ENCODE results near the gene FIS1. TPM values are rescaled to one million over a fixed set of nuclear protein-coding genes. Genes with fewer than 3 reads are reported as not detected.
A peak's percentile ranks its signal among the peaks of the same experiment; 100 is the strongest.

Gene FIS1
- total RNA-seq, 1 donor from 2014 or later: 131 TPM

DNA sequence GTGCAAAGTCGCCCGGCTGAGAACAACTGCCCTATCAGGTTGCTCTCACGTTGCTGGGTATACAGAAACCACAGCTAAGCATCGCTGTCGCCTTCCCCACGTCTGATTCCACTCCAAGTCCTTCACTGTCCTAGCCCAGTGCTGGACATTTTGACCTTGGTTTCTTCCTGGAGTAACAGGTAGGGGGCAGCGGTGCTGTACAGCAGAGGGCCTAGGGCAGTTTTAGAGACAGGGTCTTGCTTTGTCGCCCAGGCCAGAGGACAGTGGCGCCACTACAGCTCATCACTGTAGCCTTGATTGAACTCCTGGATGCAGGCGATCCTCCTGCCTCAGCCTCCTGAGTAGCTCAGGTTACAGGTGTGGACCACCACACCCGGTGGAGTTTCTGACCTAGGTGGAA, 9.8 kb downstream of the FIS1 start:
- ATAC-seq (no peak), DNase-seq (ENCODE audit: low spot score) (no peak)

DNA sequence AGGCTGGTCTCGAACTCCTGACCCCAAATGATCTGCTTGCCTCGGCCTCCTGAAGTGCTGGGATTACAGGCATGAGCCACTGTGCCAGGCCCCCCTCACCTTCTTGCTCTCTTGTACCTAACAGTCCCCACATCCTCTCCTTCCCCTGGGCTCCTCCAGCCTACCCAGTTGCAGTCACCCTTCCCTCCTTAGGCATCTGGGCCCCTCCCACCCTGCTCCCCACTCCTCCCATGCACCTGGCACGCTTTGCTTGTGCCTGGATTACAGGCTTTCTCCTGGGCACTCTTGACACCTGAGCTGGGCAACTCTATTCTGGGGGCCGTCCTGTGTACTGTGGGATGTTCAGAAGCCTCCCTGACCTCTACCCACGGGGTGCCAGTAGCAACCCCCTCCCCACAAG, 10.2 kb downstream of the FIS1 start:
- DNase-seq (ENCODE audit: low spot score) (no peak), ATAC-seq (no peak)

DNA sequence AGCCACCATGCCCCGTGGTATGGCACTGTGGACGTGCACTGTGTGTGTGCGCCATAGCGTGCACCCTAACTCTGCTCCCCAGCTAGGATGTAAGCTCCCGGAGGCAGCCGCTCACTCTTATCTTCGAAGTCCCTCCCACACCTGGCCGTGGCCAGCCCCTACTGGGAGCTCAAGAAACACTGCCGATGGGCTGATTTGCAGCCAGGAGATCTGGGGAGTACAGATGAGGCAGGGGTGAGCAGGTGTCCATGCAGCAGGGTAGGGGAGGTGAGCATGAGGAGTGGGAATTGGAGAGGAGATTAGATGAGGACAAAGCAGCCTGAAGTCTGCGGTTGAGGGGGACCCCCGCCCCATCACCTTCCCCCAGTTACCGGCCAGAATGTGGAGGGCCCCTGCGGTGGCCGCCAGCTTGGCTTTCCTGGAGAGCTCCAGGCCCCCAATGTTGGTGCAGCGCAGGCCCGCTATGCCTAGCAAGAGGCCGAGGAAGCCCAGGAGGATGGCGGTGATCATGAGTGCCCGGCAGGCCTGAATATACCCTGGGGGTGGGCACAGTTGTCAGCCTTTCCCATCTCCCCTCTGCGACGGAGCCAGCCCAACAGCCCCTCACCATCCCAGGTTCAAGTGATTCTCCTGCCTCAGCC, 10.9 kb downstream of the FIS1 start:
- no peak for DNase-seq (ENCODE audit: low spot score)
- ATAC-seq: no peak

DNA sequence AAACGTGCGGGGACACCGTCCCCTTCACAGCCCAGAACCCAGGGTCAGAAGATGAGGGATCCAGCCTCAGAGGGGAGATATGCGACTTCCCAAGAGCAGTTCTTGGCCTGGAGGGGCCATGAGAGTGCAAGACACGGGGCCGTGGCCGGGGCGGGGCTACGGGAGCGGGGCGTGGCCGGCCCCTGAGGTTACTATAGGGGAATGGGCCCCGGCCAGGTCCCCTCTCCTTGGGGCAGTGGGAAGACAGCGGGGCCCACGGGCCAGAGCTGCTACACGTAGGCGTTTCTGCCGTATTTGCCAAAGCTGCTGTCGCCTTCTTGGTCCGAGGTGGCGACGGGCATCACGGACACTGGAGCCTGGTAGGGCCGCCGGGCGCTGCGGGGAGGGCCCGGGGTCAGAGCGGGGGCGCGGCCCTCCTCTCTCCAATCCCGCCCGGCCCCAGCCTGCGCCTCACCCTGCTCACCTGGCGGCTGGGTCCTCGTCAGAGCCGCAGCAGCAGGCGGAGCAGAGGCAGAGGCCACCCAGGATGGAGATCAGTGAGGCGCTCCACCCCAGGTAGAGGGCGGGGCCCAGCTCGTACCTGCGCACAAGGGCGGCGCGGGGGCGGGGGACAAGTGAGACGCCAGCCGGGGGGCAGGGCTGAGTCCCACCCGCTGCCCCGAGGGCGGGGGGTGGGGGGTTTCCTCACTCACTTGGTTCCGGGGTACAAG, 12.6 kb downstream of the FIS1 start:
- DNase-seq (ENCODE audit: low spot score) (peak; percentile 69), ATAC-seq (peak; percentile 71)

DNA sequence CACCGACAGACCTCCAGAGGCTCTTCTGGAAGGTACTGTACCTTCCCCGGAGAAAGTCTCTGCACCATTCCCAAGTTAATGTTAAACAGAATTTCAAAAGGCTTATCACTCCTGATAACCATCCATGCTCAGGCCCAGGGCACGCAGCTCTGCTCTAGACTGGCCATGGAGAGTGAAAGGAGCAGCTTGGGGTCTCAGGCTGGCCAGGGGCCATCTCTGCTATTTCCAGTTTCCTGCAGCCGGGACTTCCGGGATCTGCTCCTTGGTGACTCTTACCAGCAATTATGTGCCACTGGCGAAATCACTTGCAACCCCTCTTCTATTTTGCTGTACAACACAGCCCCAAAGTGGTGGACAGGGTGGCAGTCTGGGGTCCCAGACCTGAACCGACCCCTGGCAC, 13.2 kb downstream of the FIS1 start:
- peak; percentile 72 for ATAC-seq
- peak; percentile 68 for DNase-seq (ENCODE audit: low spot score)

DNA sequence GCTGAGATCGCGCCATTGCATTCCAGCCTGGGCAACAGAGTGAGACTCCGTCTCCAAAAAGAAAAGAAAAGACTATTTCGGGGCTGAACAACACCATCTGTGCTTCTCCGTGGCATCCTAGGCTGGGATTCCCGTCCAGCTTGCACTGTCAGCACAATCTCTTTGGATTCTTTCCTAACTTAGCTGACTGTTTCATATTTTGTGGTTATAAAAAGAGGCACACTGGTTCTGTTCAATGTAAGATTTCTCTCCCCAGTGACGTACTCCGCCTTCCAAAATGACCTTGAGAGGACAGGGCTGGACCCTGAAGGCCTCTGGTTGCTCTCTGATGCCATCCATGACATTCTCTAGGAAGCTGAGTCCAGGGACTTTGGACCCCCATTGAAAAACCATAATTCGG, 18.2 kb downstream of the FIS1 start:
- ATAC-seq: no peak
- DNase-seq (ENCODE audit: low spot score): no peak

DNA sequence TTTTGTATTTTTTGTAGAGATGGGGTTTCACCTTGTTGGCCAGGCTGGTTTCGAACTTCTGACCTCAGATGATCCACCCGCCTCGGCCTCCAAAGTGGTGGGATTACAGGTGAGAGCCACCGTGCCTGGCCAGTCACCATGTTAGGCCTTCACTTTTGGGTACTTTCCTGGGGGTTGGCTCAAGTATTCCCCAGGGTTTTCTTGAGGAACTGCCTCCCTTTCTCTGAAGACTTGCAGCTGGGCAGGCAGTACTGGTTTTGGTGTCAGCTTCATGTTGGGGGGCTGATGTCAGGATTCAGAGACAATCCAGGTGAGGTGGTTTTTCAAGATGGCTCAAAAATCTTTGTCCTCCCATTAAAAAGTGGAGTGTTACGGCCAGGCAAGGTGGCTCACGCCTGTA, 19.2 kb downstream of the FIS1 start:
- ATAC-seq: no peak
- no peak for DNase-seq (ENCODE audit: low spot score)

DNA sequence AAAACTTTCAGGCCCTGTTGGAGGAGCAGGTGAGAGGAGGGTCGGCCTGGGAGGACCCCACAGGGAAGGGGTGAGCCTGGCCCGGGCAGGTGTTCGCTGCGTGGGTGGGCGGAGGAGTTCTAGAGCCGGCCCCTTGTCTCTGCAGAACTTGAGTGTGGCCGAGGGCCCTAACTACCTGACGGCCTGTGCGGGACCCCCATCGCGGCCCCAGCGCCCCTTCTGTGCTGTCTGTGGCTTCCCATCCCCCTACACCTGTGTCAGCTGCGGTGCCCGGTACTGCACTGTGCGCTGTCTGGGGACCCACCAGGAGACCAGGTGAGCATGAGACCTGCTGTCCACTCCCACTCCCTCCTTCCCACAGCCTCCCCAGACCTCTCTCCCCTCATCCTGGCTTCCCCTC, 21.4 kb downstream of the FIS1 start:
- DNase-seq (ENCODE audit: low spot score): no peak
- ATAC-seq: no peak

DNA sequence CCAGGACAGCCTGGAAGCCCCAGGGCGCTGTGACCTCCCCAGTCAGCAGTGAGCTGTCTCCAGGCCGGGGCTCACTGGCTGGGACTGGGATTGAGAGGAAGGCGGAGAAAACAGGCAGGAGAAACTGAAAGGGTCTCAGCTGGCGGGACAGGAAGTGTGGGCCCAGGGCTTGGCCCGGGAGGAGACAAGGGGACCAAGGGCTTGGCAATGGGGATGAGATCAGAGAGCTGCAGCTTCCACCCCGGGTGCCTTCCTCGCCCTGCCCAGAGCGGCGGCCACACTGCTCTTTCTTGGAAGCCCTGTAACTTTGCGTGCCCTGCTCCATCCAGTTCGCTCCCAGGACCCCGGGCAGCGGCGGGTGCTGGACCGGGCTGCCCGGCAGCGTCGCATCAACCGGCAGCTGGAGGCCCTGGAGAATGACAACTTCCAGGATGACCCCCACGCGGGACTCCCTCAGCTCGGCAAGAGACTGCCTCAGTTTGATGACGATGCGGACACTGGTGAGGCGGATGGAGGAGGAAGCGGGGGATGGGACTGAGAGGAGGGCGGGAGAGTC, 22.5 kb downstream of the FIS1 start:
- no peak for DNase-seq (ENCODE audit: low spot score)
- no peak for ATAC-seq

DNA sequence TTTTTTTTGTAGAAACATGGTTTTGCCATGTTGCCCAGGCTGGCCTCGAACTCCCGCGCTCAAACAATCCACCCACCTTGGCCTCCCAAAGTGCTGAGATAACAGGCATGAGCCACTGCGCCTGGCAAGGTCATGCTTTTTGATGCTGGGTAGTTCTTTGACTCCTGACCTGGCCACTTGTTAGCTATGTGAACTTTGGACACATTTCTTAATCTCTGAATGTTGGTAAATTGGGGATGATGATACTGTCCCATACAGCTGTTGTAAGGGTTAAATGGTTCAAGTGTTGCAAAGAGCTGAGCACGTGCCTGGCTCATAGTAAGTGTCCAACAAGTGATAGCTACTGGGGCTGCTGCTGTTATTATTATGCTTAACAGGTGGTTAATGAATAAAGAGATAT, 24.6 kb downstream of the FIS1 start:
- ATAC-seq (peak; percentile 38), DNase-seq (ENCODE audit: low spot score) (peak; percentile 86)

DNA sequence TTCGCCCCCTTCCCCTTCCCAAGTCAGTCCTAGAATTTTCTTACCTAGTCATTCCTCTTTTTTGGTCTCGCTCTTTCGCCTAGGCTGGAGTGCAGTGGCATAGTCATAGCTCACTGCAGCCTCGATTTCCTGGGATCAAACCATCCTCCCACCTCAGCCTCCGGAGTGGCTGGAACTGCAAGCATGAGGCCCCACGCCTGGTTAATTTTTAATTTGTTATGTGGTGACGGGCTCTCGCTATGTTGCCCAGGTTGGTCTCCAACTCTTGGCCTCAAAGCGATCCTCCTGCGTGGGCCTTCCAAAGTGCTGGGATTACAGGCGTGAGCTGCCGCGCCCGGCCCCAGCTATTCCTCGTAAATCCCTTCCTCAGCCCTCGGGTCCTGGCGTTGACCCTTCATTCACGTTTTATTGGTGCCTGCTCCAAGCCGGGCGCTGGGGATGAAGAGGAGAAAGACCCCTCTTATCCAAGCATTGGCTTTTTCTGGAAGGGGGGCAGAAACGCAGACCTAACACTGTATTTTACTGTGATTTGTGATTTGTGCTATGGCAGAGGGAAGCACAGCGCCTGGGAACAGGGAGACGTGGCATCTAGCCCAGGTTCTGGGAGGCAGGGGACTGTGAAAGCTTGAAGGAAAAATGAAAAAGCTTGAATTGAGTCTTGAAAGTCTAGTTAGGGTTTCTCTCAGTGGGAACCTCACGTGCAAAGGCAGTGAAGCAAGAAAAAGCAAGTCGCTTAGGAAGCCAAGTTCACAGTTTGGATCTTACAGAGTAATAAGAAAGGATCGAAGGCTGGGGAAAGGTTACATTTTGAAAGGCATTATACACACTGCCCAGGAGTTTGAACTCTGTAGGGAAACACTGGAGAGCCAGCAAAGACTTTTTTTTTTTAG, 26.4 kb downstream of the FIS1 start:
- ATAC-seq: peak; percentile 42
- DNase-seq (ENCODE audit: low spot score): no peak

DNA sequence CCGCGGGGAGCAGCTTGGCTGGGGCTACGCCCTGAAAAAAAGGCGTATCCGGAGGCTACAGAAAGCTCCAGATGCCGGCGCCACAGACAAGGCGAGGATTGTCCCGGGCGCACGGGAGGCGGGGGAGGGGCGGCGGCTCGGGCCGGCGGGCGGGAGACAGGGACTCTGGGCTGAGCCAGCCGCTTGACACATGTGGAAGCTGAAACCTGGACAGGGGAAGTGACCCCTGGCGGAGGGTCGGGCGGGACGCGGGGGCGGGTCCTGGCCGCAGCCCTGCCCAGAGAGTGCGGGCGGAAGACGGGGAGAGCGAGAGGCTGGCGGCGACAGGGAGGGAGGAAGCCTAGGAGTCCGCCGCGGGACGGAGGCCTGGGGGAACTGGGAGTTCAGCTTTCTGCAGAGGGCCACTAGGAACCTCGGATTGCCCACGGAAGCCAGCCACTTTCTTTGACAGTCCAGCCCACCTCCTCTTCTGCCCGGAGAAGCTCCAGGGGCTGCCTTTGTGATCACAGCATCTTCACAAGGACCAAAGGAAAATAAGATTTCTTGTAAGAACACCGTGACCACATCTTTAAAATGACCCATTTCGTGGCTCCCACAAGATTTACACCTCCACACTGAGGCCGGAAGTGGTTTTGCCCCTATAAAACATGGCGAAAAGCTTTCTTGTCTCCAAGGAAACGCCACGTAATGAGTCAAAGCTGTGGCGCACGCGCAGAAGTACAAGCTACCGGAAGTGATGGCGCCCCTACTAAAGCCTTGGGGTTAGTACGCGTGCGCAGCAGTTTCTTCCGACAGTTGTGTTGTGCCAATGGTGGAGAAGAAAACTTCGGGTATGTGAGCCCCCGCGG, 27.3 kb downstream of the FIS1 start, which contains the start of the genes PLOD3 and ZNHIT1:
TSS of gene PLOD3 (minus strand) at position 194 of the 848 bp plus-strand sequence. CDS start 307 bp downstream, outside the sequence.
TSS of gene ZNHIT1 (plus strand) at position 778 of the 848 bp plus-strand sequence. CDS start at position 809, 31 bp downstream.
- ATAC-seq: peak; percentile 85
- peak; percentile 97 for DNase-seq (ENCODE audit: low spot score)

DNA sequence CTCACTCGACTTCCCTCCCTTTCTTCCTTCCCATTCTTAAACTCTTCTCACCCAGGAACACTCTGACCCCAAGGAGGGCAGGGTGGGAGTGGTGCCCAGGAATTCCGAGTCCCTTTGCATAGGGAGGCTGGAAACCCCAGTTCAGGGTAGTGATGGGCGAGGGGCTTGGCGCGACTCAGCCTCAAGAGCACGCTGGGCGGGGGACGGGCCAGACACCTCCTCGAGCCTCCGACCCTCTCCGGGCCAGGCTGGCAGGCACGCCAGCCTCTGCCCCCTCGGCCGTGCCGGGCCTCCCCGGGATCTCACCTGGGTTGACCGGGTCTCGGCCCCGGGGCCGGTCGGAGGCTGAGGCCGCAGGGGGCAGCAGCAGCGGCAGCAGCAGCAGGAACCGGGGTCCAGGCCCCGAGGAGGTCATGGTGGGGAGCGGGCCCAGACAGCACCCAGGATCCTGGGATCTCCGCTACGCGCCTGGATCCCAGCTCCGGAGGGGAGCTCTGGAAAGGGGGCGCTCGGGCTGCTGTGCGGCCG, 28.0 kb downstream of the FIS1 start:
- DNase-seq (ENCODE audit: low spot score): no peak

DNA sequence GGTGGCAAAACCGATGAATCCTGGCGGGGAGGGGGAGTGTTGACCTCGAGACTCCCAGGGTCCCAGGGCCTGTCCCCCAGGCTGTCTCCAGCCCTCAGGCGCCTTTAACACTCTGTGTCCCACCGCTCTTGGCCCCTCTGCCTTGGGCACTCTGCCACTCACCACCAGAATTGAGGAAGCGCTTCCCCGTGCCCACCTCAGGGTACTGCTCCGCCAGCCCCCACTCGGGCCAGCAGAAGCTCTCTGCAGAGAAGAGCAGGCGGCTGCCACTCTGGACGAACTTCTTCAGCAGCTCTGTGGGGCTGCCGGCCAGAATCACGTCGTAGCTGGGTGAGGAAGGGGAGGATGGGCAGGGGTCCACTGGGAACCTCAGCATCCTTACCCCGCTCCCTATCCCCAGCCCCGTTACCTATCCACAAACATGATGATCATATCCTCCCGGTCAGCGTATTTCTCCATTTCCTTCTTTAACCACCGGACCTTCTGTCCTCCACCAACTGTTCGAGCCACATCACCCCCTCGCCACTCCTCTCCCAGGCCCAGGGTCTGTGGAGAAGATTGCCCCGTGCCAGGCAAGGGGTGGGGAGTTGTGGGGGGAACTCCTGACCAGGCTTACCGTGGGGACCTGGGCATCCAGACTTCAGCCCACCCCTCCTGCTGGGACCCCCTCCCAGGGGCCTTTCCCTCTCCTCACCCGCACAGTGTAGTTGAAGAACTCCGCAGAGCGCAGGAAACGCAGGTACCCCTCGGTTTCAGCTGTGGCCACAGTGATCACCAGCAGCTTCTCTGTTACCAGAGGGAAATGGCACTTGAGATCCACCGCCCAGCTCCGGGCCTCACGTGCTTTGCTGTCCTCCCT, 28.7 kb downstream of the FIS1 start:
- ATAC-seq: no peak
- DNase-seq (ENCODE audit: low spot score): no peak

More for the DNA sequence above, 28.0 kb downstream of the FIS1 start:
- ATAC-seq: peak; percentile 0

DNA sequence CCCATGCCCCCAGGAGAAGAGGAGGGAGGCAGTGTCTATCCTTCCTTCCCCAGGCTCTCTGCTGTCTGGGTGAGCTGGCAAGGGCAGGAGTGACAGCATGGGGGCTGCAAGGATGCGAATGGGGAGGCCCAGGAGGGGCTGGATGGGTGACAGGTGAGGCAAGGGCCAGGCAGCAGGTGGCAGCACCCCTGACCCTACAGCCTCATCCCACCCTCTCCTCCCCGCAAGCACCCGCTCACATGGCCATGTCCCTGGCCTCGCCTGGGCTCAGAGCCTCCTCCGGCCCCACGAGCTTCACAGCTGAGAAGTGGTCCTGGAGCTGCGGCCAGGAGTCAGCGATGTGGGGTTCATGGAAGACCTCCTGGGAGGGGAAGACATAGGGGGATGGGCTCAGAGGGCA, 32.9 kb downstream of the FIS1 start:
- DNase-seq (ENCODE audit: low spot score) (no peak), ATAC-seq (no peak)

DNA sequence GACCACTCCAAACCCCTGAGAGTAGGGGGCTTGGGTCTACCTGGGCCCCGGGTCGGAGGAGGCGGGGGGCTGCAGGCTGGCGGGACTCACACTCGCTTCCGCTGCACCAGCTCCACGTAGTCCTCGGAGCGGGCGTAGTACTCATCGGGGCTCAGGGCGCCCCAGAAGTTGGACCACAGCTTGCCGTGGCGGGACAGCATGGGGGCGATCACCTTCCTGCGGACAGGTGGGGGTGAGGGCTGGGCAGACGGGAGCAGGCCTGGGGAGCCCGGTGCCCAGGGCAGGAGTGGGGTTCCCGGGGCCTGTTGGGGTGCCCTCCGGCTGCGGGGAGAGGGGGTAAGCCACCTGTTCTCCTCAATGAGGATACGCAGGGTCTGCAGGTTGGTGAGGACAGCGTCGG, 33.4 kb downstream of the FIS1 start:
- DNase-seq (ENCODE audit: low spot score): no peak

DNA sequence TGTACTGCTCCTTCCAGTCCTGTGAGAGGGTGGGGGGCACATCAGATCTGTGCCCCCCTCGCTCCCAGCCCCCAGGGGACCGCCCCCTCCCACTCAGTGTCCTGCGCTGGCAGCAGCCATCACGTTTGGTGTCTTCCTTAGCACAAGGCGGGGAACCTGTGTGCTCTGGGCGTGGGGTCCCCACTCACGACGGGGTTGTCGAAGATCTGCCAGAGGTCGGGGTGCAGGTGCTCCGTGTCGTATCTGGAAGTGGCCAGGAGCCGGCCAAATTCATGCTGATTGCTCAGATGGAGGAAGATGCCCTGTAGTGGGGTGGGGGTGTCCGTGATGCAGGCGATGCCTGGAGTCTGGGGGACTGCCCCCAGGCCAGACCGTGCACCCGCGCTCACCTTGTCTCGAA, 34.7 kb downstream of the FIS1 start:
- no peak for DNase-seq (ENCODE audit: low spot score)
- ATAC-seq: no peak

More for the DNA sequence above, 33.4 kb downstream of the FIS1 start:
- ATAC-seq: no peak

DNA sequence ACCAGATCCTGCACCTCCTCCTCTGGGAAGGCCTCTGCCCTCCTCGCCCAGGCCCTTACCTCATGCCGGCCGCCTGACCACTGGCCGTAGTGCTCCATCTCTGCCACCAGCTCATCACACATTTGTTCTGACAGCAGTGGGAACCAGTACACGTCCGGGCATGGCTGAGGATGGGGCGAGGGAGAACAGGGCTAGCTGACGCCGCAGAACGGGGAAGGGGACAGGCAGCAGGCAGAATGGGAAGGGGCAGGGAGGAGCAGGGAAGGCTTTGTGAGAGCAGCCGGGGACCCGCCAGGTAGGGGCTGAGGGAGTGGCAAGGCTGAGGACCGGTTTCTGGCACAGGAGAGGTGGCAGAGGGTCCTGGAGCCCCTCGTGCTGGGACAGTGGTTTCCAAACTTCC, 36.1 kb downstream of the FIS1 start:
- DNase-seq (ENCODE audit: low spot score): no peak
- no peak for ATAC-seq

DNA sequence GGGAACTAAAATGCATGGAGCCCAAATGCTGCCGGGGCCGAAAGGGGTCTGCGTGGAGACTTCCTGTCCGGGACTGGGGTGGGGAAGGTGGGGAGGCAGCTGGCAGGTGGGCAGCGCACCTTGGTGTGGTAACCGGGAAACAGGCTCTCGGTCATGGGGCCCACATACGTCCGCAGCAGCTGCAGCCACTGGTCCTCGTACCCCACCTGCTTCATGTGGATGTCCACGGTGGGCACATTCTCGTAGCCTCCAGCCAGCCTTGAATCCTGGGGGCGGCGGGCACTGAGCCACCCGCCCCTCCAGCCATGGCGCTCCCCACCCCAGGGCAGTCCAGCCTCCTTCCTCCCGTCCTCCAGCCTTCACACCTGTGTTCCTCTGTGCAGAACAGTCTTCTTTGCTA, 37.4 kb downstream of the FIS1 start:
- DNase-seq (ENCODE audit: low spot score): no peak
- ATAC-seq: no peak
